Measurements from ENCODE around the gene KHDC1L. TPM values are rescaled to one million over a fixed set of nuclear protein-coding genes. Genes with fewer than 3 reads are reported as not detected.
"Not testable (repeated sequence)": the region's sequence is repeated elsewhere in the genome, so short reads cannot be mapped to it uniquely, and the experiment has no call there.

KHDC1L gene
- total RNA-seq, 1 donor from 2014 or later: not detected

GRCh38 chr6:73240730-73241129, 15.4 kb upstream of the KHDC1L start:
- Histone ChIP-seq H3K36me3 (no peaks in the 10 kb centered on the region), H3K4me1 (no peaks in the 10 kb centered on the region), H3K4me3 (no peak overlapping the region), H3K27me3 (ENCODE audit: low read depth) (no peaks in the 10 kb centered on the region), H3K27ac (no peak overlapping the region), H3K9me3 (no peaks in the 10 kb centered on the region)
- TF ChIP-seq CTCF (IDR thresholded peaks at IDR 0.05): no peak
- ATAC-seq (no peak), DNase-seq (no peak)
- intact Hi-C loops (cut with DNase I): no loop called here

GRCh38 chr6:73236144-73236750, 11.0 kb upstream of the KHDC1L start:
- no peak for ATAC-seq

GRCh38 chr6:73234733-73235132, 9.4 kb upstream of the KHDC1L start:
- TF ChIP-seq CTCF (IDR thresholded peaks at IDR 0.05): no peak
- DNase-seq: no peak
- Histone ChIP-seq H3K27me3 (ENCODE audit: low read depth) (no peaks in the 10 kb centered on the region), H3K9me3 (no peaks in the 10 kb centered on the region), H3K4me1 (no peaks in the 10 kb centered on the region), H3K4me3 (no peak overlapping the region), H3K27ac (no peak overlapping the region), H3K36me3 (no peaks in the 10 kb centered on the region)
- no peak for ATAC-seq
- intact Hi-C loops (cut with DNase I): no loop called here

More at GRCh38 chr6:73236144-73236750, 11.0 kb upstream of the KHDC1L start:
- no peaks in the 10 kb centered on the region for H3K27me3 ChIP-seq (ENCODE audit: low read depth)
- no peaks in the 10 kb centered on the region for H3K4me1 ChIP-seq
- intact Hi-C loops (cut with DNase I): no loop called here
- no peak for TF ChIP-seq CTCF (IDR thresholded peaks at IDR 0.05)
- no peak for DNase-seq
- H3K9me3 ChIP-seq: no peaks in the 10 kb centered on the region
- no peaks in the 10 kb centered on the region for H3K36me3 ChIP-seq
- no peak overlapping the region for H3K4me3 ChIP-seq
- no peak overlapping the region for H3K27ac ChIP-seq

- H3K27ac ChIP-seq; H3K27me3 ChIP-seq (ENCODE audit: low read depth); H3K9me3 ChIP-seq; intact Hi-C loops (cut with DNase I); DNase-seq; H3K4me3 ChIP-seq; H3K36me3 ChIP-seq; H3K4me1 ChIP-seq: not testable (repeated sequence)
- peak in 1 of 2 donors; percentile 40 for ATAC-seq
These were observed 8.7 kb upstream of the KHDC1L start for GRCh38 chr6:73233971-73234370.

- no peak for ATAC-seq
- H3K4me3 ChIP-seq: no peak overlapping the region
- H3K36me3 ChIP-seq: no peaks in the 10 kb centered on the region
- TF ChIP-seq CTCF (IDR thresholded peaks at IDR 0.05): no peak
- H3K4me1 ChIP-seq: no peaks in the 10 kb centered on the region
- intact Hi-C loops (cut with DNase I): no loop called here
- no peak overlapping the region for H3K27ac ChIP-seq
- DNase-seq: no peak
- H3K9me3 ChIP-seq: no peaks in the 10 kb centered on the region
- H3K27me3 ChIP-seq (ENCODE audit: low read depth): no peaks in the 10 kb centered on the region
These were observed 7.8 kb upstream of the KHDC1L start for GRCh38 chr6:73233048-73233447.

GRCh38 chr6:73231986-73232391, 6.7 kb upstream of the KHDC1L start:
- Histone ChIP-seq H3K27me3 (ENCODE audit: low read depth) (no peaks in the 10 kb centered on the region), H3K4me1 (no peaks in the 10 kb centered on the region), H3K36me3 (no peaks in the 10 kb centered on the region), H3K4me3 (no peak overlapping the region), H3K27ac (no peak overlapping the region), H3K9me3 (no peaks in the 10 kb centered on the region)
- no peak for ATAC-seq
- intact Hi-C loops (cut with DNase I): no loop called here
- no peak for DNase-seq
- TF ChIP-seq CTCF (IDR thresholded peaks at IDR 0.05): no peak

Measured in lower lobe of right lung (tissue), 2 donors.